C4-2B (cell line): Measurements from ENCODE around the gene ATP8B4.

ENCODE experiments used
- H3K27ac ChIP-seq: fragments of 450-650 bp; 2 replicates; pipeline ENCODE4 v1.5.1; 2017
- CTCF ChIP-seq: fragments of 450-650 bp; conservative IDR thresholded peaks from 2 replicates; pipeline ENCODE4 v1.5.1; 2017; ENCODE audit warnings: mild to moderate bottlenecking
- ZFX ChIP-seq: fragments of 450-650 bp; IDR thresholded peaks from 2 replicates; pipeline ENCODE4 v1.6.1; 2017

The ATP8B4 gene

GRCh38 chr15:49815950-49816349 lies 303.1 kb downstream of the ATP8B4 start:
- no peak for TF ChIP-seq CTCF
- TF ChIP-seq ZFX = no peak
- H3K27ac ChIP-seq = no peak overlapping the region

- TF ChIP-seq ZFX = no peak
- TF ChIP-seq CTCF = no peak
- no peak overlapping the region for H3K27ac ChIP-seq
These were observed 303.5 kb downstream of the ATP8B4 start for GRCh38 chr15:49815526-49815925.

GRCh38 chr15:49814709-49815108 lies 304.3 kb downstream of the ATP8B4 start:
- TF ChIP-seq CTCF (no peak), ZFX (no peak)
- no peak overlapping the region for H3K27ac ChIP-seq

GRCh38 chr15:49813625-49814024 lies 305.4 kb downstream of the ATP8B4 start:
- TF ChIP-seq ZFX (no peak), CTCF (no peak)
- H3K27ac ChIP-seq = no peak overlapping the region

GRCh38 chr15:49810720-49811119 lies 308.3 kb downstream of the ATP8B4 start:
- H3K27ac ChIP-seq = no peak overlapping the region

DNA sequence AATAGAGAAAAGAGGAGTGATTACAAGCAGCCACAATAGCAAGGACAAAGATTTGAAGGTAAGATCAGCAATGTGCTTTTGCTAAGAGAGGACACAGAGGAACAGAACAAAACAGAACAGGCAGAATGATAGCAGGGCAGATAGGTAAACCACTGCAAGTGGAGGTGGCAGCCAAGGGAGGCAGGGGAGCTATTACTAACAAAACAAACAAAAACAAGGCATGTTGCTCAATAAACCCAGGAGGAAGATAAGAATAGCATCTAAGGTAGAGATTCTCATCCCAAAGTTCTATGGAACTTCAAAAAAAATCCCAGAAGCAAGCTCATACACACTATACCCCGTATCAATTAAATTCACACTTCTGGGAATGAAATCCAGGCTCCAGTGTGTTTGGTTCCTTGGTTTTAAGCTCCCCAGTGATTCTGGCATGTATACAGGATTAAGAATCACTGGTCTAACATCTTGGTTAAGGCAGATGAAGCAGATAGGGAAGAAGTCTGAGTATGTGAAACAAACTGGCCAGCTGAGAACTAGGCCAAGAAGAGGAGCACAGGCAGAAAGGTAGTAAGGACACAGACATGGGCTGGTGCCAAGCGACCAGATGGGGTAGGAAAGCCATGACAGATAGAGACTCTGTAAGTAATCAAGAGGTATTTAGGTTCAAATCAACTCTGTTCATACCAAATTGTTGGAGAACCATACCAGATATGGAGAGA lies 309.0 kb downstream of the ATP8B4 start:
- no peak overlapping the region for H3K27ac ChIP-seq
- TF ChIP-seq ZFX (no peak), CTCF (no peak)

More at GRCh38 chr15:49810720-49811119, 308.3 kb downstream of the ATP8B4 start:
- no peak for TF ChIP-seq CTCF
- TF ChIP-seq ZFX = no peak

DNA sequence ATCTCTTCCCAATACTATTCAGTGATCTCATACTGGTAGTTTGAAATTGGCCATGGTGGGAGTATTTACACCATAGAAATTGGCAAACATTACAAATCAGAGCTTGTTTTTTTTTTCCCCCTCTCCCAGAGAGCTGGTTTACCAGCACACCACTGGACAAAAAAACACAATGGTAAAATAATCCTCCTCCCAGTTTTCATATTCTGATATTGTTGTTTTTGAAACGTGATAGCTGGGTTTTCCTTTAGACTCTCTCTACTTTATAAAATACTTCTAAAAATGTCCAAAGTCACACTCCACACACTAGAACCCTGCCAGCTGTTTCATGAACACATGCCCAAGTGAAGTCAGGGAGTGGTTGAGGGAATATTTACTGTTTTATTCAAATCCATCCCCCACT lies 310.7 kb downstream of the ATP8B4 start:
- TF ChIP-seq ZFX = no peak
- TF ChIP-seq CTCF = no peak
- H3K27ac ChIP-seq = no peak overlapping the region
